Measurements from ENCODE around the gene AUTS2. TPM values are rescaled to one million over a fixed set of nuclear protein-coding genes. Genes with fewer than 3 reads are reported as not detected.

AUTS2 gene
- total and polyA plus RNA-seq, 2 of the 8 experiments (the other 6 are each of a cell fraction or from before 2014, with no cell fraction given): 25.9 to 101 TPM

DNA sequence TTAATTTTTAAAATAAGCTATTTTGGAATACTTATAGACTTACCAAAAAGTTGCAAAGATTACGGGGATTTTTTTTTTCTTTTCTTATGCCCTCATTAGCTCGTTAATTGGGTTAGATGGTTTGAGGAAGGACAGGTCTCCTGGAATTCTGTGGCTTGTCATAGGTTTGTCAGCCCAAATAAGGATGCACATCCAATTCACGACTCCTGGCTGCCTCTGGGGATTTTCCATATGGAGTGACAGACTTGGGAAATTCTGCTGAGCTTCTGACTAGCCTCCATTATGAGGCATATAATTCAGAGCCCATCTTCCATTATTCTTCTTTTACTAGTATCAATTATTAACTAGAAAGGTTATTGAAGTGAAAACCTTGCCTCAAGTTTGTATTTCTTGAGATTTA is 102.1 kb downstream of the AUTS2 start (continued):
- no peak for TF ChIP-seq ZNF274 (IDR thresholded peaks at IDR 0.05; ENCODE audit: borderline replicate concordance, extremely low read depth, low read length)
- TF ChIP-seq SUZ12 (IDR thresholded peaks at IDR 0.05; ENCODE audit: low read length): no peak
- no peak for TF ChIP-seq CHD7 (IDR thresholded peaks at IDR 0.05; ENCODE audit: insufficient replicate concordance, low read length)
- no peak for TF ChIP-seq BACH1 (IDR thresholded peaks at IDR 0.05; ENCODE audit: low read length)
- no peak for TF ChIP-seq RAD21 (IDR thresholded peaks at IDR 0.05 in 1 of 2, conservative IDR thresholded peaks at IDR 0.05 in 1 of 2; ENCODE audit: low read depth in 2 of 2, low read length in 2 of 2)
